CD14-positive monocyte (primary cell): Measurements from ENCODE around the gene PPP1CC. TPM values are rescaled to one million over a fixed set of nuclear protein-coding genes. Genes with fewer than 3 reads are reported as not detected.
A peak's percentile ranks its signal among the peaks of the same experiment; 100 is the strongest.

Experiments used
- DNase-seq, 3 donors: peaks; one replicate each; pipeline ENCODE4 v3.0.0-alpha.2; 2011 to 2022
- H2AFZ ChIP-seq: 2 replicates; pipeline ENCODE4 v1.6.0; 2012; ENCODE audit warnings: mild to moderate bottlenecking, low read depth, low read length, inconsistent platforms; ENCODE audit not compliant: insufficient read depth, poor library complexity, severe bottlenecking
- H3K27ac ChIP-seq, 2 donors: 1 replicate in 1 of 2; 2 replicates in 1 of 2; pipeline ENCODE4 v1.5.1; 2012 to 2013; ENCODE audit warnings: low read length in 2 of 2, control low read depth in 1 of 2, inconsistent platforms in 1 of 2, low read depth in 1 of 2, mild to moderate bottlenecking in 1 of 2
- H3K27me3 ChIP-seq, 2 donors: one replicate each; pipeline versions ENCODE4 v1.6.0 to v1.6.1; 2011 to 2013; ENCODE audit warnings: low read length in 2 of 2; ENCODE audit not compliant: control insufficient read depth in 2 of 2, insufficient read depth in 2 of 2
- H3K36me3 ChIP-seq, 2 donors: replicated peaks in 1 of 2; 1 replicate in 1 of 2; 2 replicates in 1 of 2; pipeline versions ENCODE4 v1.5.1 to v1.6.1; 2012 to 2013; ENCODE audit warnings: low read length in 2 of 2, control low read depth in 1 of 2, inconsistent platforms in 1 of 2, mild to moderate bottlenecking in 1 of 2; ENCODE audit not compliant: insufficient read depth in 2 of 2, control insufficient read depth in 1 of 2
- H3K4me1 ChIP-seq, 2 donors: 1 replicate in 1 of 2; 2 replicates in 1 of 2; pipeline versions ENCODE4 v1.5.1 to v1.6.1; 2012 to 2013; ENCODE audit warnings: low read length in 2 of 2, control low read depth in 1 of 2, inconsistent platforms in 1 of 2, mild to moderate bottlenecking in 1 of 2, moderate library complexity in 1 of 2; ENCODE audit not compliant: insufficient read depth in 2 of 2, control insufficient read depth in 1 of 2
- H3K4me2 ChIP-seq: replicated peaks from 2 replicates; pipeline ENCODE3; 2012; ENCODE audit warnings: low read length, moderate library complexity, mild to moderate bottlenecking; ENCODE audit not compliant: poor library complexity, severe bottlenecking; ENCODE audit errors: extremely low read depth
- H3K4me3 ChIP-seq, 3 experiments: fragments of 200-600 bp in 1 of 3; sonication (generic) in 1 of 3; replicated peaks in 1 of 3; 1 replicate in 2 of 3; 2 replicates in 1 of 3; pipeline ENCODE4 v1.5.1; 2011 to 2013; ENCODE audit warnings: low read length in 3 of 3, mild to moderate bottlenecking in 3 of 3, control low read depth in 2 of 3, low read depth in 2 of 3, inconsistent platforms in 1 of 3, moderate library complexity in 1 of 3
- H3K79me2 ChIP-seq: 2 replicates; pipeline ENCODE4 v1.6.0; 2012; ENCODE audit warnings: mild to moderate bottlenecking, control low read depth, inconsistent platforms, low read length, moderate library complexity; ENCODE audit not compliant: insufficient read depth
- H3K9ac ChIP-seq: 2 replicates; pipeline ENCODE4 v1.6.0; 2017; ENCODE audit warnings: low read length, mild to moderate bottlenecking; ENCODE audit not compliant: insufficient read depth, poor library complexity, severe bottlenecking
- H3K9me3 ChIP-seq, 2 donors: replicated peaks in 1 of 2; 1 replicate in 1 of 2; 2 replicates in 1 of 2; pipeline versions ENCODE4 v1.5.1 to v1.6.1; 2012 to 2013; ENCODE audit warnings: low read length in 2 of 2, control low read depth in 1 of 2; ENCODE audit not compliant: control insufficient read depth in 1 of 2, insufficient read depth in 1 of 2
- H4K20me1 ChIP-seq: 2 replicates; pipeline ENCODE4 v1.6.0; 2012; ENCODE audit warnings: mild to moderate bottlenecking, low read length, control low read depth, moderate library complexity; ENCODE audit not compliant: insufficient read depth
- H3K27ac Mint-ChIP-seq, 7 donors: one replicate each; pipeline ENCODE4 v1.8.0; 2020; ENCODE audit warnings: mild to moderate bottlenecking in 7 of 7, mixed read lengths in 7 of 7, moderate library complexity in 6 of 7, inconsistent platforms in 2 of 7
- H3K27me3 Mint-ChIP-seq, 3 donors: one replicate each; pipeline ENCODE4 v1.8.0; 2021 to 2022; ENCODE audit warnings: low read depth in 3 of 3, mild to moderate bottlenecking in 3 of 3, mixed read lengths in 3 of 3, moderate library complexity in 3 of 3, inconsistent platforms in 1 of 3
- H3K36me3 Mint-ChIP-seq, 2 donors: one replicate each; pipeline ENCODE4 v1.8.0; 2020; ENCODE audit warnings: mixed read lengths in 2 of 2, inconsistent platforms in 1 of 2, mild to moderate bottlenecking in 1 of 2
- H3K4me1 Mint-ChIP-seq: one replicate; pipeline ENCODE4 v1.8.0; 2020; ENCODE audit warnings: mild to moderate bottlenecking, mixed read lengths
- H3K4me3 Mint-ChIP-seq, 2 donors: one replicate each; pipeline ENCODE4 v1.8.0; 2020; ENCODE audit warnings: mild to moderate bottlenecking in 2 of 2, mixed read lengths in 2 of 2, moderate library complexity in 1 of 2
- H3K9me3 Mint-ChIP-seq, 7 donors: one replicate each; pipeline ENCODE4 v1.8.0; 2020 to 2022; ENCODE audit warnings: mixed read lengths in 7 of 7, mild to moderate bottlenecking in 6 of 7, moderate library complexity in 6 of 7, inconsistent platforms in 2 of 7
- WGBS: methylation state at CpG from one replicate; pipeline ENCODE4 v1.1.5; 2013; ENCODE audit warnings: missing lambda C conversion rate; ENCODE audit not compliant: insufficient coverage; 5-methylcytosine and 5-hydroxymethylcytosine counted together
- intact Hi-C, 2 donors: fragments of 100-400 bp; cut with micrococcal nuclease; formaldehyde crosslinking; loops; one replicate each; pipeline versions ENCODE4 v1.15.0 to v1.15.1; 2023
- polyA plus RNA-seq, 3 donors: library from polyadenylated mRNA; depleted of rRNA in 1 of 3; unstranded in 2 of 3; stranded (reverse) in 1 of 3; fragments of 300-500 nt in 2 of 3; fragments of >200 nt in 1 of 3; fragmentation: Illumina TruSeq in 2 of 3; gene quantifications; 1 replicate in 2 of 3; 2 replicates in 1 of 3; pipeline ENCODE4 v1.2.3, GENCODE V29; 2012 to 2021
- TF ChIP-seq, protein P1 (sequence below): fragments of 200-600 bp; IDR thresholded peaks from one replicate; pipeline ENCODE4 v1.8.0; 2022; ENCODE audit warnings: antibody characterized with exemption, mild to moderate bottlenecking

Gene PPP1CC
- polyA plus RNA-seq, 3 donors: 63.2 to 139 (median 128) TPM

DNA sequence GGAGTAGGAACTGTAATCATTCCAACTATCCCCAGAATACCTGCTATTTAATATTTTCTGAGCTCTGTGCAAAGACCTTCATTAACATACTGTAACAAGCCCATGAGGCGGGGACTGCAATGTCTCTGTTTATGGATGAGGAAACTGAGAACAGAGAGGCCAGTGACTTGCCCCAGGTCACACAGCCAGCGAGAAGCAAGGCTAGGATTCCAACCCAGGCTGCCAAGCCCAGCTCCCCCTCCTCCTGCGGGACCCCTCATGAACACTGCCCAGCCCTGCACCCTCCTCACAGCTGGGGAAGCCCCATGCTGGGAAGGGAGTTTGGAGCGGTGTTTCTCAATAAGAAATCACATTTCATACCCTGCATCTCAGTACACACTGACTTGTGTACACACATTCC lies 64.7 kb downstream of the PPP1CC start:
- WGBS: no CpG with 5 or more reads among the region's 4 CpGs
- Histone ChIP-seq H4K20me1 (peaks cover 71% of the 10 kb centered on the region), H3K79me2 (peaks cover 53% of the 10 kb centered on the region), H3K9me3 (no peaks in the 10 kb centered on the region), H3K27ac (peak overlapping the region; percentile 57 to 80), H3K27me3 (no peaks in the 10 kb centered on the region), H2AFZ (no peak overlapping the region), H3K4me1 (peaks cover 47 to 48% of the 10 kb centered on the region in 2 donors), H3K9ac (peak overlapping the region; percentile 39), H3K4me3 (peak overlapping the region; percentile 6 to 67 (median 11)), H3K4me2 (peak overlapping the region; percentile 74), H3K36me3 (peaks cover 38 to 70% of the 10 kb centered on the region in 2 donors)
- peak overlapping the region; percentile 67 to 95 (median 86) for H3K27ac Mint-ChIP-seq
- peaks cover 0 to 4% (median 0%) of the 10 kb centered on the region in 3 donors for H3K27me3 Mint-ChIP-seq
- TF ChIP-seq, protein P1, sequence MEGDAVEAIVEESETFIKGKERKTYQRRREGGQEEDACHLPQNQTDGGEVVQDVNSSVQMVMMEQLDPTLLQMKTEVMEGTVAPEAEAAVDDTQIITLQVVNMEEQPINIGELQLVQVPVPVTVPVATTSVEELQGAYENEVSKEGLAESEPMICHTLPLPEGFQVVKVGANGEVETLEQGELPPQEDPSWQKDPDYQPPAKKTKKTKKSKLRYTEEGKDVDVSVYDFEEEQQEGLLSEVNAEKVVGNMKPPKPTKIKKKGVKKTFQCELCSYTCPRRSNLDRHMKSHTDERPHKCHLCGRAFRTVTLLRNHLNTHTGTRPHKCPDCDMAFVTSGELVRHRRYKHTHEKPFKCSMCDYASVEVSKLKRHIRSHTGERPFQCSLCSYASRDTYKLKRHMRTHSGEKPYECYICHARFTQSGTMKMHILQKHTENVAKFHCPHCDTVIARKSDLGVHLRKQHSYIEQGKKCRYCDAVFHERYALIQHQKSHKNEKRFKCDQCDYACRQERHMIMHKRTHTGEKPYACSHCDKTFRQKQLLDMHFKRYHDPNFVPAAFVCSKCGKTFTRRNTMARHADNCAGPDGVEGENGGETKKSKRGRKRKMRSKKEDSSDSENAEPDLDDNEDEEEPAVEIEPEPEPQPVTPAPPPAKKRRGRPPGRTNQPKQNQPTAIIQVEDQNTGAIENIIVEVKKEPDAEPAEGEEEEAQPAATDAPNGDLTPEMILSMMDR: no peak
- no peaks in the 10 kb centered on the region for H3K9me3 Mint-ChIP-seq
- peaks cover 64% of the 10 kb centered on the region for H3K4me1 Mint-ChIP-seq
- intact Hi-C loops: no loop called here
- peak overlapping the region; percentile 43 to 90 for H3K4me3 Mint-ChIP-seq
- no peak for DNase-seq
- H3K36me3 Mint-ChIP-seq: peaks cover 60 to 84% of the 10 kb centered on the region in 2 donors

DNA sequence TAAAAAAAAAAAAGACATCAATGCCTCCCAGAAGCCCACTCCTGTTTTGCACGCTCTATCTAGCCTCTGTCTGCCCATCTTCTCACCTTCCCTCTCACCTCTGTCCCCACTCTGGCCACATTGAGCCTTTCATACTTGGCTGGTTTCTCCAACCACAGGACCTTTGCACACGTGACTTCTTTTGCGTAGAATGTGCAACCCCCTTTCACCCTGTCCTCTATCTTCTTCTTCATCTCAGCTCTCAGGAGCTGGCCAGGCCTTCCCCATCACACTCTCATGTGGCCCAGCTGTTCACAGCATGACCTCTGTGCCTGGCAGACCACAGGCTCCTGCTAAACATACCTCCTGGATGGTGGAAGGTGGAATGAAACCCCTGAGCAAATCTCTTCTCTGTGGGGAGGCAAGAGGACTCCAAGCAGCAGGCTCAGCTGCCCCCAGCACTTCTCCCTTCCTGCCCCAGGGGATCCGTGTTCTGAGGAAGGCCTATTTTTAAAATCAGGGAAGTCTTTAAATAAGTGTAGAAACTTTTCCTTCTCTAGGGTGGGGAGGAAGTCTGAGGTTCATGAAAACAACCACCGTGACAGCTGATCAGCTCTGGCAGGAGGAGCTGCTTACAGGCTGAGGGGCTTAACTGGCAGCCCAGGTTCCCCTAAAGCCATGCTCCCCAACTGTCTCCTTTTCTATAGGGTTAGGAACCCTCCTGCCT lies 65.3 kb downstream of the PPP1CC start:
- Histone ChIP-seq H3K27ac (peak overlapping the region; percentile 57 to 80), H3K9me3 (no peaks in the 10 kb centered on the region), H3K9ac (peak overlapping the region; percentile 39), H3K4me3 (peak overlapping the region; percentile 6 to 67 (median 11)), H3K4me1 (peaks cover 47 to 48% of the 10 kb centered on the region in 2 donors), H2AFZ (no peak overlapping the region), H3K4me2 (peak overlapping the region; percentile 74), H4K20me1 (peaks cover 68% of the 10 kb centered on the region), H3K79me2 (peaks cover 47% of the 10 kb centered on the region), H3K36me3 (peaks cover 35 to 70% of the 10 kb centered on the region in 2 donors), H3K27me3 (no peaks in the 10 kb centered on the region)
- intact Hi-C loops: no loop called here
- Mint-ChIP-seq H3K36me3 (peaks cover 60 to 84% of the 10 kb centered on the region in 2 donors), H3K9me3 (no peaks in the 10 kb centered on the region), H3K4me3 (peak overlapping the region; percentile 43 to 90), H3K27me3 (peaks cover 0 to 4% (median 0%) of the 10 kb centered on the region in 3 donors), H3K4me1 (peaks cover 64% of the 10 kb centered on the region), H3K27ac (peak overlapping the region; percentile 67 to 95 (median 86))
- TF ChIP-seq, protein P1: no peak
- 34% methylated on average over 3 of the region's 5 CpGs for WGBS
- DNase-seq: peak in 2 of 3 donors; percentile 28 to 40
